GM15510 (cell line): ENCODE data around the gene EEIG1.

ENCODE experiments used
- POLR2A ChIP-seq: IDR thresholded peaks from 3 replicates; pipeline ENCODE4 v1.6.1; 2011; ENCODE audit warnings: borderline replicate concordance; ENCODE audit not compliant: insufficient read length; ENCODE audit errors: extremely low read depth

EEIG1 gene

GRCh38 chr9:127934248-127934647, 46.5 kb downstream of the EEIG1 start:
- no peak for TF ChIP-seq POLR2A

DNA sequence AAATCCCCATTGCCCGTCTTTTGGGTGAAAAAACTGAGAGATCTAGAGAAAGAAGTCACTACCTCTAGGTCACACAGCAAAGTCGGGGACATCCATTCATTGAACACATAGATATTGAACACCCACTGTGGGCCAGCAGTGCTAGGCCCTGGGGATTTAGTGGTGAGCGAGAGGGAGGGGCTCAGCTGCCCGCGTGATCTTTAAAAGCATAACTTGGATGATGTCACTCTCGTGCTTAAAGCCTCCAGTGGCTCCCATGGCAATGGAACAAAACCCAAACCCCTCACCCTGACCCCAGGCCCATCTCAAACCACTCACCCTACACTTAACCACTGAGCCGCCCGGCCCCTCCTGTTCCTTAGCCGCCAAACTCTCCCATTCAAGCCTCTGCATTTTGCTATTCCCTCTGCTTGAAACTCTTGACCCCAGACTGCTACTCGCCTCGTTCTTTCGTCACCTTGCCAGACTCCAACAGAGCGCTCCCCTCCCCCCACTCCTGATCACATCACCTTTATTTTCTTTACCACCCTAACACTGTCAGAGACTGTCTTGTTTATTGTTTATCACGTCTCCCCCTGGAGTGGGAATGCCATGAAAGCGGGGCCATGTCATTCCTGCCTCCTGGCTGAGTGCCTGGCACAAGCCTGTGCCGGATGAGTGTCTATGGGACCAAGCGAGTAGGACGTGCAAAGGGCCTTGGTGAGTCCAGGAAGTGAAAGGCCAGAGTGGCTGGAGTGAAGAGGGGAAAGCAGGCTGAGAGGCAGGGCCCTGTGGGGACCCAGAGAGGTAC, 49.5 kb downstream of the EEIG1 start:
- no peak for TF ChIP-seq POLR2A
